ENCODE results near the gene GARNL3. TPM values are rescaled to one million over a fixed set of nuclear protein-coding genes. Genes with fewer than 3 reads are reported as not detected.
A peak's percentile ranks its signal among the peaks of the same experiment; 100 is the strongest.

GARNL3 gene
- total and polyA plus RNA-seq, 2 of the 13 experiments (the other 11 are each of a cell fraction or from before 2014, with no cell fraction given): 3.9 to 11.0 TPM

DNA sequence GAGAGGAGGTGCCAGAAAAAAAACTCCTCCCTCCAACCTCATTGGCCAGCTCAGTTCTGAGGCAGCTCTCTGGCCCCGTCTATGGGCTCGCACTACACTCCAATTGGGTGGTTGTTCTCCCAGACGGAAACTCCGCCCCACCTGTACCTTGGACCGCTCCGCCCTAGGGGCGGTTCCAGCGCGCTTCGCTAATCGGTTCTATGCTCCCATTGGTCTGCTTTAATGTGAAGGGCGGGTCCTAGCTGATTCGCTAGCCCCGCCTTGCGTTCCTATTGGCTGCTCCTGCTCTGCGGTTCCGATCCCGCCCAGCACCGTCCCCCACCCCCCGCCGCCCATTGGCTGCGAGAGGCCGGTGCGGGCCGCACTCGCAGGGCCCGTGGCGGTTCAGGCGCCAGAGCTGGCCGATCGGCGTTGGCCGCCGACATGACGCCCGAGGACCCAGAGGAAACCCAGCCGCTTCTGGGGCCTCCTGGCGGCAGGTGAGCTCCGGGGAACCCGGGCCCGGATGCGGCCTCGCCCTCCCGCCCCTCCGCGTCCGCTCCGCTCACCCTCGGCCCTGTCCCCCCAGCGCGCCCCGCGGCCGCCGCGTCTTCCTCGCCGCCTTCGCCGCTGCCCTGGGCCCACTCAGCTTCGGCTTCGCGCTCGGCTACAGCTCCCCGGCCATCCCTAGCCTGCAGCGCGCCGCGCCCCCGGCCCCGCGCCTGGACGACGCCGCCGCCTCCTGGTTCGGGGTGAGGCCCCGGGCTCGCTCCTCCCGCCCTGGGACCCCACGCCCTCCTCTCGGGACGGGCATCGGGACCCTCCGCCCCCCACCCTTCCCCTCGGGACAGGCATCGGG, 132.5 kb downstream of the GARNL3 start, which contains the start of gene SLC2A8 (continued):
- TF ChIP-seq, protein P1, sequence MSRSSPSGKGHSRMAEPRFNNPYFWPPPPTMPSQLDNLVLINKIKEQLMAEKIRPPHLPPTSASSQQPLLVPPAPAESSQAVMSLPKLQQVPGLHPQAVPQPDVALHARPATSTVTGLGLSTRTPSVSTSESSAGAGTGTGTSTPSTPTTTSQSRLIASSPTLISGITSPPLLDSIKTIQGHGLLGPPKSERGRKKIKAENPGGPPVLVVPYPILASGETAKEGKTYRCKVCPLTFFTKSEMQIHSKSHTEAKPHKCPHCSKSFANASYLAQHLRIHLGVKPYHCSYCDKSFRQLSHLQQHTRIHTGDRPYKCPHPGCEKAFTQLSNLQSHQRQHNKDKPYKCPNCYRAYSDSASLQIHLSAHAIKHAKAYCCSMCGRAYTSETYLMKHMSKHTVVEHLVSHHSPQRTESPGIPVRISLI (CRISPR knock-in tag; IDR thresholded peaks at IDR 0.05; ENCODE audit: borderline replicate concordance): no peak
- TF ChIP-seq, protein P2, sequence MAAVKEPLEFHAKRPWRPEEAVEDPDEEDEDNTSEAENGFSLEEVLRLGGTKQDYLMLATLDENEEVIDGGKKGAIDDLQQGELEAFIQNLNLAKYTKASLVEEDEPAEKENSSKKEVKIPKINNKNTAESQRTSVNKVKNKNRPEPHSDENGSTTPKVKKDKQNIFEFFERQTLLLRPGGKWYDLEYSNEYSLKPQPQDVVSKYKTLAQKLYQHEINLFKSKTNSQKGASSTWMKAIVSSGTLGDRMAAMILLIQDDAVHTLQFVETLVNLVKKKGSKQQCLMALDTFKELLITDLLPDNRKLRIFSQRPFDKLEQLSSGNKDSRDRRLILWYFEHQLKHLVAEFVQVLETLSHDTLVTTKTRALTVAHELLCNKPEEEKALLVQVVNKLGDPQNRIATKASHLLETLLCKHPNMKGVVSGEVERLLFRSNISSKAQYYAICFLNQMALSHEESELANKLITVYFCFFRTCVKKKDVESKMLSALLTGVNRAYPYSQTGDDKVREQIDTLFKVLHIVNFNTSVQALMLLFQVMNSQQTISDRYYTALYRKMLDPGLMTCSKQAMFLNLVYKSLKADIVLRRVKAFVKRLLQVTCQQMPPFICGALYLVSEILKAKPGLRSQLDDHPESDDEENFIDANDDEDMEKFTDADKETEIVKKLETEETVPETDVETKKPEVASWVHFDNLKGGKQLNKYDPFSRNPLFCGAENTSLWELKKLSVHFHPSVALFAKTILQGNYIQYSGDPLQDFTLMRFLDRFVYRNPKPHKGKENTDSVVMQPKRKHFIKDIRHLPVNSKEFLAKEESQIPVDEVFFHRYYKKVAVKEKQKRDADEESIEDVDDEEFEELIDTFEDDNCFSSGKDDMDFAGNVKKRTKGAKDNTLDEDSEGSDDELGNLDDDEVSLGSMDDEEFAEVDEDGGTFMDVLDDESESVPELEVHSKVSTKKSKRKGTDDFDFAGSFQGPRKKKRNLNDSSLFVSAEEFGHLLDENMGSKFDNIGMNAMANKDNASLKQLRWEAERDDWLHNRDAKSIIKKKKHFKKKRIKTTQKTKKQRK (IDR thresholded peaks at IDR 0.05; ENCODE audit: low read length): no peak
- no peak for TF ChIP-seq ZBTB8A (CRISPR knock-in tag; IDR thresholded peaks at IDR 0.05; ENCODE audit: borderline replicate concordance, low read depth)
- TF ChIP-seq, protein P3, sequence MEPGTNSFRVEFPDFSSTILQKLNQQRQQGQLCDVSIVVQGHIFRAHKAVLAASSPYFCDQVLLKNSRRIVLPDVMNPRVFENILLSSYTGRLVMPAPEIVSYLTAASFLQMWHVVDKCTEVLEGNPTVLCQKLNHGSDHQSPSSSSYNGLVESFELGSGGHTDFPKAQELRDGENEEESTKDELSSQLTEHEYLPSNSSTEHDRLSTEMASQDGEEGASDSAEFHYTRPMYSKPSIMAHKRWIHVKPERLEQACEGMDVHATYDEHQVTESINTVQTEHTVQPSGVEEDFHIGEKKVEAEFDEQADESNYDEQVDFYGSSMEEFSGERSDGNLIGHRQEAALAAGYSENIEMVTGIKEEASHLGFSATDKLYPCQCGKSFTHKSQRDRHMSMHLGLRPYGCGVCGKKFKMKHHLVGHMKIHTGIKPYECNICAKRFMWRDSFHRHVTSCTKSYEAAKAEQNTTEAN (CRISPR knock-in tag; conservative IDR thresholded peaks at IDR 0.05): peak; percentile 36; the same call in 1 of the 2 replicates
- TF ChIP-seq TARDBP (CRISPR knock-in tag; IDR thresholded peaks at IDR 0.05): peak; percentile 66; the same call in 1 of the 2 replicates
- TF ChIP-seq ZSCAN30 (CRISPR knock-in tag; IDR thresholded peaks at IDR 0.05): no peak
- 0 out of 2 replicates have a peak, but pooled peaks have one; percentile 64 for TF ChIP-seq TP53 (CRISPR knock-in tag; conservative IDR thresholded peaks at IDR 0.05)
- no peak for TF ChIP-seq NFIB (CRISPR knock-in tag; IDR thresholded peaks at IDR 0.05; ENCODE audit: borderline replicate concordance)
- TF ChIP-seq, protein P4, sequence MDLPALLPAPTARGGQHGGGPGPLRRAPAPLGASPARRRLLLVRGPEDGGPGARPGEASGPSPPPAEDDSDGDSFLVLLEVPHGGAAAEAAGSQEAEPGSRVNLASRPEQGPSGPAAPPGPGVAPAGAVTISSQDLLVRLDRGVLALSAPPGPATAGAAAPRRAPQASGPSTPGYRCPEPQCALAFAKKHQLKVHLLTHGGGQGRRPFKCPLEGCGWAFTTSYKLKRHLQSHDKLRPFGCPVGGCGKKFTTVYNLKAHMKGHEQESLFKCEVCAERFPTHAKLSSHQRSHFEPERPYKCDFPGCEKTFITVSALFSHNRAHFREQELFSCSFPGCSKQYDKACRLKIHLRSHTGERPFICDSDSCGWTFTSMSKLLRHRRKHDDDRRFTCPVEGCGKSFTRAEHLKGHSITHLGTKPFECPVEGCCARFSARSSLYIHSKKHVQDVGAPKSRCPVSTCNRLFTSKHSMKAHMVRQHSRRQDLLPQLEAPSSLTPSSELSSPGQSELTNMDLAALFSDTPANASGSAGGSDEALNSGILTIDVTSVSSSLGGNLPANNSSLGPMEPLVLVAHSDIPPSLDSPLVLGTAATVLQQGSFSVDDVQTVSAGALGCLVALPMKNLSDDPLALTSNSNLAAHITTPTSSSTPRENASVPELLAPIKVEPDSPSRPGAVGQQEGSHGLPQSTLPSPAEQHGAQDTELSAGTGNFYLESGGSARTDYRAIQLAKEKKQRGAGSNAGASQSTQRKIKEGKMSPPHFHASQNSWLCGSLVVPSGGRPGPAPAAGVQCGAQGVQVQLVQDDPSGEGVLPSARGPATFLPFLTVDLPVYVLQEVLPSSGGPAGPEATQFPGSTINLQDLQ (CRISPR knock-in tag; IDR thresholded peaks at IDR 0.05): no peak
- TF ChIP-seq, protein P5, sequence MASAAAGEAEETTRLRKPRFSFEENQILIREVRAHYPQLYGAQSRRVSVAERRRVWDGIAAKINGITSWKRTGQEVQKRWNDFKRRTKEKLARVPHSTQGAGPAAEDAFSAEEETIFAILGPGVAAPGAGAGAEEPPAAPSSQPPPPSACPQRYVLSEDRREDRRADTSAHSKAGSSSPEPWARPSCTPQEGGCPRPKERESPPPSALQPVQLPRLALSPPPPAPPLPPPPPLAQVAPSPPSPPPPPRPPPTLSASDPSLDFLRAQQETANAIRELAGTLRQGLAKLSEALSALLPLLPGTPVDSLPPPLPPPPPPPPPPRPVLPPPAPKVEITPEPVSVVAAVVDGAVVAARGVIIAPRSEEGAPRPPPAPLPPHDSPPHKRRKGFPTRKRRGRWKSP (CRISPR knock-in tag; IDR thresholded peaks at IDR 0.05): peak; percentile 10; the same call in 1 of the 2 replicates
- TF ChIP-seq MAF1 (CRISPR knock-in tag; IDR thresholded peaks at IDR 0.05; ENCODE audit: borderline replicate concordance): no peak
- 0 out of 2 replicates have a peak, but pooled peaks have one; percentile 44 for TF ChIP-seq ZNF160 (CRISPR knock-in tag; IDR thresholded peaks at IDR 0.05)
